GM19239 (cell line): ENCODE results near the gene RAD51C.
"Not testable (repeated sequence)": the region's sequence is repeated elsewhere in the genome, so short reads cannot be mapped to it uniquely, and the experiment has no call there.

Experiments used
- DNase-seq: peaks from one replicate; pipeline ENCODE4 v3.0.0; 2011; ENCODE audit warnings: low spot score; ENCODE audit not compliant: insufficient read length
- FAIRE-seq: peaks from 2 replicates; lab custom pipeline; 2011; peaks lifted over from hg19 to GRCh38; lab: Jason Lieb, UNC

The RAD51C gene

DNA sequence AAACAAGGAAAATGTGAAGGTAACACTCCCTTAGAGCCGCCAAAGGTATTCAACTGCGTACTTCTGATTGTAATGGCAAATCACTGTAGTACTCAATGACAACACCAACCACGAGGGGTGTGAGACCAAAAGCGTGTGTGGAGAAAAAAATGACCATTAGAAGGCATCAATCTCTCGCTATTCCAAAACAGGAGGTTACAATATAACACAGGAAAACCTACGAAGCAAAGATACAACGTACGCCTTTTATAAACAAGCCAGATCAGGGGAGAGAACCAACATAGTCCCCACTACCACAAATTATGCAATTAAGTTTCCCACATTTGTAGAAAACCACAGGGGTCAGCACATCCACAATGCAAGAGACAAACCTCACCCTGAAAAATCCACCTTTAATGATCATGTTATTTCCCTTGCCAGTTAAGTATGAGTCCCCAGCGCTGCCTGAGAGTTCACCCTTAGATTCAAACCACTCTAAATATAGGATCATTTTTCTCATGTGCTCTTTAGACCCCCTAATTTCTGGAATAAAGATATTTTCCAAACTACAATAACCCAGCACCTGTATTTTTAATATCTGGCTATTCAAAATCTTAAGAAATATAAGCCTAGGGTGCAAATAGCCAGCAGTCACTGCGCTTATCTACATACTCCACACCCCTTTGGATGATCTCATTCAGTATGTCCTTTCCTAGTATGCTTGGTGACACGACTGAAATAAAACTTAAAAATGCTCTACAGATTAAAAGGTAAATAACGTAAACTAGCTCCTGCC, 13.0 kb upstream of the RAD51C start:
- FAIRE-seq: no peak
- no peak for DNase-seq

DNA sequence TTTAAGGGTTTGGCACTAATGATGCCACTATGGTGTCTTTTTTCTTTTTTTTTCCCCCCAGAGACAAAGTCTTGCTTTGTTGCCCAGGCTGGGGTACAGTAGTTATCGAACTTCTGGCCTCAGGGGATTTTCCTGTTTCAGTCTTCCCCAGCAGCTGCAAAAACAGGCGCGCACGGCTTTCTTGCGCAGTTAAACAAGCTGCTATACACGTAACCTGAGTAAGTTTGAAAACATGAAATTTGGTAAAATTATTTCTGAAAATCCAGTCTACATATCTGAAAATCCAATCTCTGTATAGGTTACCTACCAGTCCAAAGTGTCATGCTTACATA, 12.4 kb upstream of the RAD51C start:
- FAIRE-seq: no peak

DNA sequence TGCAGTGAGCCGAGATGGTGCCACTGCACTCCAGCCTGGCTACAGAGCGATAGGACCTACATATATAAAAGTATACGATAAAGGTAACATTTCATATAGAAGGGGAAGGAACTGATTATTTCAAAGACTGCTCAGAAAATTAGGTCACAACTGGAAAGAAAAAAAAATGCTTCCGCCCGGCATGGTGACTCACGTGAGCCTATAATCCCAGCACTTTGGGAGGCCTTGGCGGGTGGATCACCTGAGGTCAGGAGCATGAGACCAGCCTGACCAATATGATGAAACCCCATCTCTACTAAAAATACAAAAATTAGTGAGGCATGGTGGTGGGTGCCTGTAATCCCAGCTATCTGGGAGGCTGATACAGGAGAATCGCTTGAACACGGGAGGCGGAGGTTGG, 8.4 kb upstream of the RAD51C start:
- DNase-seq (no peak), FAIRE-seq (no peak)

More for the DNA sequence above, 12.4 kb upstream of the RAD51C start:
- DNase-seq: no peak

DNA sequence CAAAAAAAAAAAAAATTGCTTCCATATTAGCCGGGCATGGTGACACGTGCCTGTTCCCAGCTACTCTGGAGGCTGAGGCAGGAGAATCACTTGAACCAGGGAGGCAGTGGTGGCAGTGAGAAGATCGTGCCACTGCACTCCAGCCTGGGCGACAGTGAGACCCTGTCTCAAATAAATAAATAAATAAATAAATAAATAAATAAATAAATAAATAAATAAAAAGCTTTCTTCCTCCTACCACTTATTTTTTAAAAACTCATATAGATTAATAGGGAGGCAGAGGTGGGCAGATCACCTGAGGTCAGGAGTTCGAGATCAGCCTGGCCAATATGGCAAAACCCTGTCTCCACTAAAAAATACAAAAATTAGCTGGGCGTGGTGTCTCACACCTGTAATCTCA, 7.9 kb upstream of the RAD51C start:
- FAIRE-seq, DNase-seq: not testable (repeated sequence)

GRCh38 chr17:58686980-58687379, 5.4 kb upstream of the RAD51C start:
- DNase-seq (no peak), FAIRE-seq (no peak)

- DNase-seq (no peak), FAIRE-seq (no peak)
These were observed 3.9 kb upstream of the RAD51C start for GRCh38 chr17:58688521-58688920.

DNA sequence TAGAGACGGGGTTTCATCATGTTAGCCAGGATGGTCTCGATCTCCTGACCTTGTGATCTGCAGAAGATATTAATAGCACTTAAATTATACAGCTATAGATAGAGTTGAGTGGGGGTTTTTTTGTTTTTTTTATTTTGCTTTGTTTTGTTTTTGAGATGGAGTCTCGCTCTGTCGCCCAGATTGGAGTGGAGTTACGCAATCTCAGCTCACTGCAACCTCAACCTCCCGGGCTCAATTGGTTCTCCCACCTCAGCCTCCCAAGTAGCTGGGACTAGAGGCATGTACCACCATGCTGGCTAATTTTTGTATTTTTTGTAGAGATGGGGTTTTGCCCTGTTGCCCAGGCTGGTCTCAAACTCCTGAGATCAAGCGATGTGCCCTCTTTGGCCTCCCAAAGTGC, 2.4 kb upstream of the RAD51C start:
- FAIRE-seq, DNase-seq: not testable (repeated sequence)

GRCh38 chr17:58691701-58692238, 632 bp upstream of the RAD51C start, which contains the start of gene TEX14:
Gene TEX14 (minus strand): TSS chr17:58692045. CDS start chr17:58652001, 40,044 bp downstream.
- FAIRE-seq (peak; percentile 4), DNase-seq (no peak)

DNA sequence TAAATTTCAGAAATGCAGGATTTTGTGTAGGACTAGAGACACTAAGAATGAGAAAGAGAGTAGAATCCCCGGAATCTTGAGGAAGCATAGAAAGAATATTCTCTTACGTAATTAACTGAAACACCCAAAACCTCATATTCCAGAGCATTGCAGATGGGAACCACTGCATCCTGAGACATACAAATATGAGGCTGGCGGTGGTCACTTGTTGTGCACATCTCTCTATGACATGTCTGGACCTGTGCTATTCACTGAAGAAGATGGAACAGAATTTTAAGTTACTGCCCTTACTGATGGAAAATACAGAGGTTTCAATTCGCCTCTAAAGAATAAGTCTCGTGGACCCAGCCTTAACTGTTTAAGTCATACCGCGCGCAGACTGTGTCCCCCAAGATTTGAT, 806 bp downstream of the RAD51C start:
- no peak for DNase-seq
- peak; percentile 4 for FAIRE-seq

DNA sequence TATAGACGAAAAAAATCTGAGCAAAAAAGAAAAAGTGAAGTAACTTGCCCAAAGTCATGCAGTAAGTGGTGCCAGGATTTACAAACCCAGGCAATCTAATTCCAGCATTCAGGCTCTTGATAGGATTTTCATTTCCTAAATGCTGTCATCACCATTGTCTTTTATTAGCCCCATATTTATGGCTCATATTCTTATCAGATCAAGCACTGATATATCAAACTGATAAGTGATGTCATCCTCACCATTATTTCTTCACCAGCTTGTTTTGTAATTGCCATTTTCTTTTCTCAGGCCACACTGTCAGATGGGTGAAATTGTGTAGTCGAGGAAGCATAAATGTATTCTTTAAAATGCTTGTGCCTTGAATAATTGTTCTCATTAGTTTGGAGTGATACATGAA, 1.3 kb downstream of the RAD51C start:
- no peak for FAIRE-seq
- DNase-seq: no peak

- no peak for DNase-seq
- no peak for FAIRE-seq
These were observed 1.9 kb downstream of the RAD51C start for GRCh38 chr17:58694302-58694701.

DNA sequence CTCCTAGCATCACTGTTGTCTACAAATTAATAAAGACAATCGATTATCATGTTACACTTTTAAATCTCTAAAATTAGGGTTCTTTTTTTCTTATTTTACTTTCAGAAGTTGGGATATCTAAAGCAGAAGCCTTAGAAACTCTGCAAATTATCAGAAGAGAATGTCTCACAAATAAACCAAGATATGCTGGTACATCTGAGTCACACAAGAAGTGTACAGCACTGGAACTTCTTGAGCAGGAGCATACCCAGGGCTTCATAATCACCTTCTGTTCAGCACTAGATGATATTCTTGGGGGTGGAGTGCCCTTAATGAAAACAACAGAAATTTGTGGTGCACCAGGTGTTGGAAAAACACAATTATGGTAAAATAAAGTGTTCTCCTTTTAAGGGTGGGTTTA, 2.4 kb downstream of the RAD51C start:
- no peak for DNase-seq
- no peak for FAIRE-seq

GRCh38 chr17:58699771-58700170, 7.4 kb downstream of the RAD51C start:
- DNase-seq: no peak
- no peak for FAIRE-seq

DNA sequence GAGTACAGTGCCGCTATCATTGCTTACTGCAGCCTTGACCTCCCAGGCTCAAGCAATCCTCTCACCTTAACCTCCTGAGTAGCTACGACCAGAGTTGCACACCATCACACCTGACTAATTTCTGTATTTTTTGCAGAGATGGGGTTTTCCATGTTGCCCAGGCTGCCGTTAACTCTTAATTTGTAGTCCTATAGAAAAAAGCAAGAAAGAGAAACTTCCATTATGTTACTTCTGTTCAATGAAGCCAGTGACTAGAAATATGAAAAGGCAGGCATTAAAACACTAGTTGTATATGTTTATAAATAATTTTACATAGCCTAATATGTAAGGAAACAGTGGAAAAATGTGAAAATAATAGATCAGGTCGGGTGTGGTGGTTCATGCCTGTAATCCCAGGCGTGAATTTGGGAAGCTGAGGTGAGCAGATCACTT, 9.7 kb downstream of the RAD51C start:
- peak; percentile 40 for FAIRE-seq
- no peak for DNase-seq

DNA sequence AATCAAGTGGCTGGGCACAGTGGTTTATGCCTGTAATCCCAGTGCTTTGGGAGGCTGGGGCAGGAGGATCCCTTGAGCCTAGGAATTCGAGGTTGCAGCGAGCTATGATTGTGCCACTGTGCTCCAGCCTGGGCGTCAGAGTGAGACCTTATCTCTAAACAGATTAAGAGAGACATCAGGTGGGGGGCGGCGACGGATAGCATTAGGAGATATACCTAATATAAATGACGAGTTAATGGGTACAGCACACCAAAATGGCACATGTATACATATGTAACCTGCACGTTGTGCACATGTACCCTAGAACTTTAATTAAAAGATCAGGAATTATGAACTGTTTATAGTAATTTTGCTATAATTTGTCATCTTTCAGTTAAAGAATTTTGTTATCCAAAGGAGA, 10.3 kb downstream of the RAD51C start:
- no peak for DNase-seq

DNA sequence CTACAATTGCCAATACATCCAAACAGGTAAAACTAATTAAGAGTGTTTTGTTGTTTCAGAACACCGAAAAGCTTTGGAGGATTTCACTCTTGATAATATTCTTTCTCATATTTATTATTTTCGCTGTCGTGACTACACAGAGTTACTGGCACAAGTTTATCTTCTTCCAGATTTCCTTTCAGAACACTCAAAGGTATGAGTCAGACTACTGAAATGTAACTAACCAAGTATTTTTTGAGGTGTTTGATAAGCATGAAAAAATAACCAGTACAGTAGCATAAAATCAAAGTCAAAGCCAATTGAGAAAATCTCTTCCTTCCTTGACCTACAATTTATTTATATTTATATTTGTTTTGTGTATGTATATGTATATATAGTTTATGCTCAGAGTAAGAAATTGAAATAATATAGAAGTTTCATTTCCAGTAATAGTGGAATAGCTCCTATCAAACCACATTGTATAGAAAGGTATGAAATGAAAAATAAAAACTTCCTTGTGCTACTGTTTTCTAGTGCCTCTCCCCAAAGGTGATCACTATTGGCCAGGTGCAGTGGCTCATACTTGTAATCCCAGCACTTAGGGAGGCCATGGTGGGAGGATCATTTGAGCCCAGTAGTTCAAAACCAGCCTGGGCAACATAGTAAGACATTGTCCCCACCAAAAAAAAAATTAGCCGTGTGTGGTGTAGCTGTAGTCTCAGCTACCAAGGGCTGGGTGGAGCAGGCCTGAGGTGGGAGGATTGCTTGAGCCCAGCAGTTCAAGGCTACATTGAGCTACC, 10.9 kb downstream of the RAD51C start:
- FAIRE-seq: no peak
- DNase-seq: no peak

More for the DNA sequence above, 10.3 kb downstream of the RAD51C start:
- no peak for FAIRE-seq

DNA sequence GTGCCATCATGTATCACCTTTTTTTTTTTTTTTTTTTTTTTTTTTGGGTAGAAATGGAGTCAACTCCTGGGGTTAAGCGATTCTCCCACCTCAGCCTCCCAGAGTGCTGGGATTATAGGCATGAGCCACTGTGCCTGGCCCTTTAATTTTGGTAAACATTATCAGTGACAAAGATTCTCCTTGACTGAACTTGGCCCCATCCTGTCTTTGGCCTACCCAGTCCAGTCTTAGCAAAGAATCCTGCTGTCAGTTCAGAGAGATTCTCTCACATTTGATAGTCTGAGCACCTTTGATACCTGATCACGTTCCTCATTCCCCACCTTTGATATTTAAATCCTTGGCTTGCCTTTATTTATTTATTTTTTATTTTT, 11.5 kb downstream of the RAD51C start:
- no peak for DNase-seq

DNA sequence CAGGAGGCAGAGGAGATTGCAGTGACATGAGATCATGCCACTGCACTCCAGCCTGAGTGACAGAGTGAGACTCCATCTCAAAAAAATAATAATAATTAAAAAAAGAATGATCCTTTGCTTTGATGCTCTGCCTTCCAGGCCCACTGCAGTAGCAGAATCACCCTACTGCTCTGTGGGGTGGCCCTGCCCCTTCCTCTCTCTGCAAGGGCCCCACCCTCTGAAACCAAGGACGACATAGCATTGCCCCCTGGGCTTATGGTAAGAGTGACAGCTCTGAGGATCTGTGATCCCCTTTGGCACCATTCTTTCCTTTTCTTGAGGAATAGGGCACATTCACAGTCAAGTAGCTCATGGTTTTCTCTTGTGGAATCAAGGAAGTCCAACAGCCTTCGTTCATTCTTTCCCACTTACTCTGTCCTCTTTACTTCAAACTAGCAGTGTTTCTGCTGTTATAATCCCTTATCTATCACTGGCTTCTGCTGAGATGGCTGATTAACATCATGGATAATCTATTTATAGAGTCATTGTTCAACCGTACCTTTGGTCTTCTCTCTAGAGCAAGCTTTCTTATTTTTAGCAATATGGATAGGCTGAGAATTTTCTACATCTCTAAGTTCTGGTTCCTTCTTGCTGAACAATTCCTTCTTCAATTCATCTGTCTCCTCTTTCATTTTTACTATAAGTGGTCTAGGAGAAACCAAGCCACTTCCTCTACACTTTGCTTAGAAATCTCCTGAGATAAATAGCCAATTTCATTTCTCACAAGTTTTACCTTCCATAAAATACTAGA, 14.1 kb downstream of the RAD51C start:
- FAIRE-seq (peak; percentile 84), DNase-seq (no peak)

More for the DNA sequence above, 11.5 kb downstream of the RAD51C start:
- no peak for FAIRE-seq

GRCh38 chr17:58710948-58711552, 18.6 kb downstream of the RAD51C start:
- no peak for DNase-seq
- peak; percentile 77 for FAIRE-seq

DNA sequence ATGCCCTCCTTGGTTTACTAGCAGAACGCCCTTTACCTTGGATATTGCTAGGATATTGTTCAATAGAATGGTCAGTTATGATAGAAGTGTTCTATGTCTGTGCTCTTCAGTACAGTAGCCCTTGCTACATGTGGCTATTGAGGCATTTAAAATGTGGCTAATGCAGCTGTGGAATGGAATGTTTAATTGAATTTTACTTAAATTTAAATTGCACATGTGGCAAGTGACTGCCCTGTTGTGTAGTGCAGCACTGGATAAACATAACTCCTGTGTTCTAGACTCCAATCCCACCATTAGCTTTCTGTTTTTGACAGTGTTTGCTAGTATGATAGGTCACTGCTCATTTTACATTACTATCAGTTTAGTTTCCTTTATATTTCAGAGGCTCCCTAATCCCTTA, 29.9 kb downstream of the RAD51C start:
- FAIRE-seq (no peak), DNase-seq (no peak)
